DMS79 treated with DMSO at 0.1 percent for 48 hours (cell line): ENCODE measurements around the gene PLEKHG4B.
"Not testable (repeated sequence)": the region's sequence is repeated elsewhere in the genome, so short reads cannot be mapped to it uniquely, and the experiment has no call there.

Source experiments
- DNase-seq: peaks from one replicate; lab custom pipeline; 2025; lab: John Stamatoyannopoulos, UW

The PLEKHG4B gene, protein sequence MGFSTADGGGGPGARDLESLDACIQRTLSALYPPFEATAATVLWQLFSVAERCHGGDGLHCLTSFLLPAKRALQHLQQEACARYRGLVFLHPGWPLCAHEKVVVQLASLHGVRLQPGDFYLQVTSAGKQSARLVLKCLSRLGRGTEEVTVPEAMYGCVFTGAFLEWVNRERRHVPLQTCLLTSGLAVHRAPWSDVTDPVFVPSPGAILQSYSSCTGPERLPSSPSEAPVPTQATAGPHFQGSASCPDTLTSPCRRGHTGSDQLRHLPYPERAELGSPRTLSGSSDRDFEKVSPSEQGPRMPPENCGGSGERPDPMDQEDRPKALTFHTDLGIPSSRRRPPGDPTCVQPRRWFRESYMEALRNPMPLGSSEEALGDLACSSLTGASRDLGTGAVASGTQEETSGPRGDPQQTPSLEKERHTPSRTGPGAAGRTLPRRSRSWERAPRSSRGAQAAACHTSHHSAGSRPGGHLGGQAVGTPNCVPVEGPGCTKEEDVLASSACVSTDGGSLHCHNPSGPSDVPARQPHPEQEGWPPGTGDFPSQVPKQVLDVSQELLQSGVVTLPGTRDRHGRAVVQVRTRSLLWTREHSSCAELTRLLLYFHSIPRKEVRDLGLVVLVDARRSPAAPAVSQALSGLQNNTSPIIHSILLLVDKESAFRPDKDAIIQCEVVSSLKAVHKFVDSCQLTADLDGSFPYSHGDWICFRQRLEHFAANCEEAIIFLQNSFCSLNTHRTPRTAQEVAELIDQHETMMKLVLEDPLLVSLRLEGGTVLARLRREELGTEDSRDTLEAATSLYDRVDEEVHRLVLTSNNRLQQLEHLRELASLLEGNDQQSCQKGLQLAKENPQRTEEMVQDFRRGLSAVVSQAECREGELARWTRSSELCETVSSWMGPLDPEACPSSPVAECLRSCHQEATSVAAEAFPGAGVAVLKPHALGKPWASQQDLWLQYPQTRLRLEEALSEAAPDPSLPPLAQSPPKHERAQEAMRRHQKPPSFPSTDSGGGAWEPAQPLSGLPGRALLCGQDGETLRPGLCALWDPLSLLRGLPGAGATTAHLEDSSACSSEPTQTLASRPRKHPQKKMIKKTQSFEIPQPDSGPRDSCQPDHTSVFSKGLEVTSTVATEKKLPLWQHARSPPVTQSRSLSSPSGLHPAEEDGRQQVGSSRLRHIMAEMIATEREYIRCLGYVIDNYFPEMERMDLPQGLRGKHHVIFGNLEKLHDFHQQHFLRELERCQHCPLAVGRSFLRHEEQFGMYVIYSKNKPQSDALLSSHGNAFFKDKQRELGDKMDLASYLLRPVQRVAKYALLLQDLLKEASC (N-terminal part only)

DNA sequence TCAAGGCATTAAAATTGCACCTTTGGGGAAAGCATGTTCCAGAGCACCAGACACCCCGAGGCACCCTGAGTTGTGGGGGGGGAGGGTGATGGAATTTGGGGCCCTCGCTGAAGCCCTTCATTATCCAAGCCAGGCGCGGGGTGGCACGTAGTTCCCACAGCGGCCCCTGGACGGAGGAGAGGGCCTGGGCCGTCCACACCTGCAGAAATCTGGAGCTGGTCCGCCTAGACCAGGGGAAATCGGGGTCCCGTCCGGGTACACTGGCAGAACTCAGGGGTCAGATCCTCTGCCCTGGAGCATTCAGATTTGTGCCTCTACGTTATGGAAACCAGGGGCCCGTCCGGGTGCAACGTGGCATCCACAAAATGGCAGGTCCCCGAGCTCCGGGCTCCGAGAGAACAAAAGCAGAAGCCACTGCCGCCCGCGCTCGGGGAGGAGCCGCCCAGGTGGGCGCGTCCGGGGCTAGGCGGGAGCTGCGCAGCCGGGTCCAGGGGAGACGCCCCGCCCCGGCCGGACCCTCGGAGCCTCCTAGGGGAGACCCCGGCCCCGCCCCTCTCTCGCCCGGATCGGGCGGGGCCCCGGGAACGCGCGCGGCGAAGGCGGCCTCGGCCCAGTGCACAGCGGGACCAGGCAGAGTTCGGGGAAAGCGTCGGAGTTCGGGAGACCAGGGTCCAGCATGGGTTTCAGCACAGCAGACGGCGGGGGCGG, at the start of gene PLEKHG4B:
TSS of gene PLEKHG4B (plus strand) at position 613 of the 708 bp plus-strand sequence. CDS start at position 677, 64 bp downstream.
- peak; percentile 83 for DNase-seq

DNA sequence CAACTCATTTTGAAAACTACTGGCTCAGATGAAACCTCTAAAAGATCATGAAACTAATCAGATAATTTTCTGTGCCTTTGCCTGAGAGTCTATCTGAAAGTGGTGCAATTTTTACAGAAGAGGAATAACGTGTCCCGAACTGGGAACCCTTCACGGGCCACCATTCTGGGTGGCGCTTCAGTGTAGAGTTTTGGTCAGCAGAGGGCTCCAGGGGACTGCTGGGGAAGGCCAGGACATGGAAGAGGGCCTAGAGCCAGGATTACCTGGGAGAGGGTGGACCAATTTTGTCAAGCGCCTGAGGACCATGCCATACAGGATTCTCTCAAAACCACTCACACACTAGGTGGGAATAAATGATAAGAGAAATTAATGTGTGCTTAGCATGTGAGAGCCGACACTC, 49.7 kb upstream of the PLEKHG4B start:
- DNase-seq: no peak

DNA sequence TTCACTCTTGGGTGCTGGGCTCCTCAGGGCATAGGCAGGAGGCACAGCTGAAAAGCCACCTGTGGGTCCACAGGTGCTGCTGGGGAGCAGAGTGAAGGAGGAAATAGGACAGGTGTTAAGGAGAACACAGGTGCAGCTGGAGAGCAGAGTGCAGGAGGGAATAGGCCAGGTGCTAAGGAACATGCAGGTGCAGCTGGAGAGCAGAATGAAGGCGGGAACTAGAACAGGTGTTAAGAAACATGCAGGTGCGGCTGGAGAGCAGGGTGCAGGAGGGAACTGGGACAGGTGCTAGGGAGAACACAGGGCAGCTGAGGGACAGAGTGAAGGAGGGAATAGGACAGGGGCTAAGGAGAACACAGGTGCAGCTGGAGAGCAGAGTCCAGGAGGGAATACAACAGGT, 43.8 kb upstream of the PLEKHG4B start:
- peak; percentile 52 for DNase-seq

DNA sequence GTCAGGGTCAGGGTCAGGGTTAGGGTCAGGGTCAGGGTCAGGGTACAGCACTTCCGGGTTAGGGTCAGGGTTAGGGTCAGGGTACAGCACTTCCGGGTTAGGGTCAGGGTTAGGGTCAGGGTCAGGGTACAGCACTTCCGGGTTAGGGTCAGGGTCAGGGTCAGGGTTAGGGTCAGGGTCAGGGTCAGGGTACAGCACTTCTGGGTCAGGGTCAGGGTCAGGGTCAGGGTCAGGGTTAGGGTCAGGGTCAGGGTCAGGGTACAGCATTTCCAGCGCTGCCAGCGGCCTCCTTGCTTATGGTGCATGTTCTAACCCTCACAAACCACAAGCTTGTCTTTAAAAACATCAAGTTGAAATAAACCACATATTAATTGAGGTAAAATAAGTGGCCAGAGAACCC, 42.4 kb upstream of the PLEKHG4B start:
- DNase-seq: not testable (repeated sequence)

DNA sequence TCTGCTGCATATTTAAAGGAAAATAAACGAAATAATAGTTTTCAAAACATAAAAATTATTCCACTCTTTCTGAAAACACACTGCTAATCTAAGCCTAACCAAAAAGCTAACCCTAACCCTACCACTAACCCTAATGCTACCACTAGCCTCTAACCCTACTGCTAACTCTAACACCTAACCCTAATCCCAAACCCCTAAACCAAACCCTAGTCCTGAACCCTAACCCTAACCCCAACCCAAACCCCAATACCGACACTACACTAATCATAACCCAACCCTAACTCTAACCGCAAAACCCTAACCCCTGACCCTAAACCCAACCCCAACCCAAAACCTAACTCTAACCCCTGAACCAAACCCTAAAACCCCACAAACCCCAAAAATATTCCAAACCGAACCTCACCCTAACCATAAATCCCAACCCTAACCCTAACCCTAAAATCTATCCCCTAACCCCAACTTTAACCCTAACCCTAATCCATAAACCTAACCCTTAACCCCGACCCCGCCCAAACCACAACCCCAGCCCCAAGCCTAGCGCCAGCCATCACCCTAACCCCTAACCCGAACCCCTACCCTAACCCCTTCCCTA, 41.9 kb upstream of the PLEKHG4B start:
- no peak for DNase-seq

DNA sequence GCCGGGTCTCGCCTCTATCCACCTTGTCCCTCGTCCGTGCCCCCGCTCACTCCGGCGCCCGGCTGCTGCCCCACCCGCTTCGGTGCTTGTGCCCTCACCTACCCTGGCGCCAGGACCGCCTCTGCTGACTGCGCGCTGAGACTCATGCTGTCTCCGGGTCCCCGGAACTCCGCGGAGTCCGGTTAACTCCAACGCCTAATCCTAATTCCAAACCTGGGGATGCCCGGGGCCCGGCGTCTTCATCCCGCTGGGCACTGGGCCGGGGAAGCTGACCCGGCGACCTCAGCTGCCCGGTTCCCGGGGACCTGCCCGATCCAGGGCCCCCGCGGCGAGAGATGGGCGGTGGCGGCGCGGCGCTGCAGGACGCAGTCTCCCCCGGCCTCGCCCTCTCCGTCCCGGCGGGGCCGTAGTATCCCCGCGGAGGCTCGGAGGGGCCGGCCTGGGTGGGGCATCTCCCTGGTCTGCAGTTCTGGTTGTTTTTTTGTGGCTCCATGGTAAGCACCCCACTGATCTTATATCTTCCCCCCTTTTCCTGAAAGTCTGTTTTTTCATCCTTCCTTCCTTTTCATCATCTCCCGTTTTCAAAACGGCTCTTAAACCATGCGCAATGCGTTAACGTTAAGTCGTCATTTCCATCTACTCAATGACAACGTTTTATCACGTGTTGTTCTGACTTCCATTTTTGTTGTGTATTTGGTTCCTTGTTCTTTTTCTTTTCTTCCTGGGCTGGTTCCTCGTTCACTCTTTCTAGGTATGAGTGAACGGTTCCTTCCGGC, 41.1 kb upstream of the PLEKHG4B start:
- no peak for DNase-seq

DNA sequence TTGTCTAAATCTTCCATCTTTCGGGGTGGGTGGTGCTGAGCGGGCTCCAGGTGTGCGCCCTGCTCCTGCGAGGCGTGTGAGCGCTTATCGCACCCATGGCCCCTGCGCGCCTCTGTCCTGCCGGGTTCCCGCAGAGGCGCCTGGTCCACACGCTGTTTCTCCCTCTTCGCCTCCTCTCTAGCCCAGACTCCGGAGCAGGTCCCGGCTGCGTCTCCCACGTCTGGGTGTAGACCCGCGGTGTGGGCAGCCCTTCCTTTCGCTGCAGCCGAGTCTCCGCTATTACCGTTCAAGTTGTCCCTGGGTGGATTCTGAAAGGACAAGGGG, 40.5 kb upstream of the PLEKHG4B start:
- DNase-seq: no peak

DNA sequence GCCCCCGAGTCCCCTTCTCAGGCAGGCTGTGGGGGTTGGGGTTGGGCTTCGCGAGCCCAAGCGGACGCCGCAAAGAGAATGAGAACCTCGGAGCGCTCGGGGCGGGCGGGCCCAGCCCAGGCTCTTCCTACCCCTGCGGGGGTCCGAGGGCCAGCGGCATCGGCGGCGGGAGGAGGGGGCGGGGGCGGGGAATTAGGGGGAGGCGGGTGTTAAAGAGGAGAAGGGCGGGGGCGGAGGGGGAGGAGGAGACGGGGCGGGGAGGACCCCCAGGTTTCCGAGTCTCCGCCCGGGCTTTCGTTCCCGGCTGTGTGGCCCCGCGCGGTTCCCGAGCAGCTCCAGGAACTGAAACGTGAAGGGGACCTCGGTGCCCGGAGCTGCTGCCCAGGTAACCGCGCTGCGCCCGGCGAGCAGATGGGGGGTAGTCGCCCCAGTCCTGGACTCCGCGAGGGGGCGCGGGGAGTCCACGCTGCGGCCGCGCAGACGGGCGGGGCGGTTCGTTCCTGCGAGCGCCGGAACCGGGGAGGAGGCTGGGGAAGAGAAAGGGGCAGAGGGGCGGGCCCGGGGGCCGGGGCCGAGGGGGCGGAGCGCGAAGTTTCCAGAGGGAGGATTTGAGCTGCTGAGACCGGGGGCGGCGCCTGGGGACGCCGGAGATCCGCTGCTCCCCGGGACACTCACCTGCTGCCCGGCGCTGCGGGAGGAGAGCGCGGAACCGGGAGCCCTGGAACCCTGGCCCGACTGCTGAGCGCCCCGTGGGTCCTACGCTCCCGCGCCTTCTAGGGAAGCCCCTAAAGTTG, 38.4 kb upstream of the PLEKHG4B start:
- peak; percentile 75 for DNase-seq

DNA sequence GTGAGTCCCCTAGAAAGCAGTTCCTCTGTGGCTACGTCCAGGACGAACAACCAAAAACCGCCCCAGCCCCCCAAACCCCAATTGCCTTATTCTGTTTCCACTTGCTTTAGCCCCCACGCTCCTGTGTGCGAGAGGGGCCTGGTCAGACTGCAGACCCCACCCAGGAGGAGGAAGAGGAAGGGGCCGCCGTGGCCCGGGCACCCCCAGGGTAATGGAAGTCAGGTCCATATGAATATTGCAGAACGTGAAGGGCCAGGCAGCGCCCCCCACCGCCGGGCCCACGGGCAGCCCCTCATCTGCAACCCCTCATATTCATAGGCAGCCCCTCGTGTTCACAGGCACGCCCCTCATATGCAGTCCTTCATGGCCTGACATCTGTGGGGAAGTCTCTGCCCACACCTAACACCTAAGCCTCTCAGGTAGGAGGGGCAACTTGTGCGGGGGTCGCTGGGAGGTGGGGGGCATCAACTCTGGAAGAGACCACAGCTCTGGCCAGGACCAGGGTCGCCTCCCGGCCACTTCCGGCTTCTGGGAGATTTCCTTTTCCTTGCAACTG, 37.7 kb upstream of the PLEKHG4B start:
- no peak for DNase-seq

DNA sequence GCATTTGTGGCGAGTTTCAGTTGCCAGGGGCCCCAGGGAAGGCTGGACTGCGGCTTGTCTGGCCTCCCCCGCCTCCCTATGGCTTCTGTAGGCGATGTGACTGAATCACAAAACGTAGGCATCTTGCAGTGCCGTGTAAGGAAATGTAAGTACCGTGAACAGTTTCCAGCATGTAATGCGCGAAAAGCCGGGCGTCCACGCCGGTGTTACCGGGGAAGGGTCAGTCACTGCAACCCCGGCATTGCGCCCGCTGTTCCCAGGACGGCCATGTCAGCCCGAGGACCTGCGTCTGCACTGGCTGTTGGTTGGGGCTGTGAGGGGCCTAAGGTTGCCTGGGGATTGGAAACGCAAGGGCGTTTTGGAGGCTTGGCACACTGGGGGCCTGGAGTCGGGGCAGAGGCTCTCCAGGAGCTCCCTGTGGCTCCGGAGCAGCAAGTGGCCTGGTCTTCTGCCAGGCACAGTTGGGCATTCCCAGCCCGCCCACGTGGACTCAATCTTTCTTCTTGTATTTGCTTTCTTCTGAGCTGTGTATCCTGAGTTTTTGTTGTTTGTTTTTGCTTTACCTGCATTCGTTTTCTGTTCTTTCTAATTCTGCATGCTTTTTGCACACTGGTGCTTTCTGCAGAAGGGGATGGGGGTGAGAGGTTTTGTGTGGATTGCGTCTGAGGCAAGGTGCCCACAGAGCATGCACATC, 36.9 kb upstream of the PLEKHG4B start:
- peak; percentile 12 for DNase-seq

DNA sequence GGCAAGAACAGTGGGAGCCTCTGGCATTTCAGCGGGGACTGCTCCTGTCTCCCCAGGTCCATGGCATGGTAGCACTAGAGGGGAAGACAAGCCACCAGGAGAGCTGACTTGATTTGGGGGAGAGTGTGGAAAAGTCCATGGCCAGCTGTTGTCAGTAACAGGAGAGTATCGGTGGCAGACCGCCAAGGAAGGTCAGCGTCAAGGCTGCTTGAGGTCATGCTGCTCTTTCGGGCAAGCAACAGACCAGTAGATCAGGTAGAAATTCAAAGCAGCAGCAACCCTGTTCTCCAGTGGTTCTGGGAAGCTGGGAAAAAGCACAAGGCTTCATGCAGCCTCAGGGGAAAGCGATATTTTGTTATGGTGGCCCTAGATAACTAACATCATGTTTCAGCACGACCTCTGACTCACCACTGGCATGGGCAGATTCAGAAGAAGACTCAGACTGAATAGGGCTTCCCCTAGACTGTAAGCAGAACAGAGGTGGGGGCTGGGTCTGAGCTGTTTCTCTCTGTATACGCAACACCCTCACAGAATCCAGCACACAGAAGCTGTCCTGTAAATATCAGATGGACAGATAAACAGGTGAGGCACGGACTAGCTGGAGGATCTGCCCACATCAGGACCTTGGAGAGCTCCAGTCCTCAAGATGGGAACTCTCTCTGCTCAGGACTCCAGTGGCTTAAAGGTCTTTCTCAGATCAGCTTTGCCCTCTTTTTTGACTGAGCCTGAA, 35.2 kb upstream of the PLEKHG4B start:
- DNase-seq: no peak

DNA sequence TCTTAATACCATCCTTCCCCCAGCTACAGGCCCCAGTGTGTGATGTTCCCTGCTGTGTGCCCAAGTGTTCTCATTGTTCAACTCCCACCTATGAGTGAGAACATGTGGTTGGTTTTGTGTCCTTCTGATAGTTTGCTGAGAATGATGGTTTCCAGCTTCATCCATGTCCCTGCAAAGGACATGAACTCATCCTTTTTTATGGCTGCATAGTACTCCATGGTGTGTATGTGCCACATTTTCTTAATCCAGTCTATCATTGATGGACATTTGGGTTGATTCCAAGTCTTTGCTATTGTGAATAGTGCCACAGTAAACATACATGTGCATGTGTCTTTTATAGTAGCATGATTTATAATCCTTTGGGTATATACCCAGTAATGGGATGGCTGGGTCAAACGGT, 31.7 kb upstream of the PLEKHG4B start:
- DNase-seq: not testable (repeated sequence)

DNA sequence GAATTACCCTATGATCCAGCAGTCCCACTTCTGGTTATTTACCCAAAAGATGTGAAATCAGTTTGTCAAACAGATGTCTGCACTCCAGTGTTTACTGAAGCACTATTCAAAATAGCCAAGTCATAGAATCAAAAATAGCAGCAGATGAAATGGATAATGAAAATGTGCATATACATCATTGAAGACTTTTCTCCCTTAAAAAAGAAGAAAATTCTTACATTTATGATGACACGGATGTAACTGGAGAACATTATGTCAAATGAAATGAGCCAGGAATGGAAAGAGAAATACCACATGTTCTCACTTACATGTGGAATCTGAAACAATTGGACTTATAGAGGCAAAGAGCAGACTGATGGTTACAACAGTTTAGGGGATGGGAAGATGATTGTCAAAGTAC, 21.5 kb upstream of the PLEKHG4B start:
- no peak for DNase-seq

DNA sequence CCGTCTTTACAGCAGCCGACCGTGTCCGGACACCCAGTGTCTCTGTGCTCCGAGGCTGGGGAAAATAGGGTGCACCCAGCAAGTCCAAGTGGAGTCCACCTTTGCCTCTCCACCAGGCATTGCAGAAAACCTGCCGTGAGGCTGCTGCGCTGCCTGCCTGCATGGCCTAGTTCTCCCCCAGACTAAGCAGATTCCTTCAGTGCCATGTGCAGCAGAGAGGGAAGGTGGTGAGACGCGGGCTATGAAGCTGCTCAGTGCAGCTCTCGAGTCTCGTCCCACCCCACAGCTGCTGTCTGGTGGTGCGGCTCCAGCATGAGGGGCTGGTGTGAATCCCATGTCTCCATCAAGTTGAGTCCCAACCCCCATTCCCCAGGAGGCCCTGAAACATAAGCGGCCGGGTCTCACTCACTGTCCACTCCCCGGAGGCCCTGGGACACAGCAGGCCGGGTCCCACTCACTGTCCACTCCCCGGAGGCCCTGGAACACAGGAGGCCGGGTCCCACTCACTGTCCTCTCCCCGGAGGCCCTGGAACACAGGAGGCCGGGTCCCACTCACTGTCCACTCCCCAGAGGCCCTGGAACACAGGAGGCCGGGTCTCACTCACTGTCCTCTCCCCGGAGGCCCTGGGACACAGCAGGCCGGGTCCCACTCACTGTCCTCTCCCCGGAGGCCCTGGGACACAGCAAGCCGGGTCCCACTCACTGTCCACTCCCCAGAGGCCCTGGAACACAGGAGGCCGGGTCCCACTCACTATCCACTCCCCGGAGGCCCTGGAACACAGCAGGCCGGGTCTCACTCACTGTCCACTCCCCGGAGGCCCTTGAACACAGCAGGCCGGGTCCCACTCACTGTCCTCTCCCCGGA, 19.4 kb upstream of the PLEKHG4B start:
- not testable (repeated sequence) for DNase-seq

DNA sequence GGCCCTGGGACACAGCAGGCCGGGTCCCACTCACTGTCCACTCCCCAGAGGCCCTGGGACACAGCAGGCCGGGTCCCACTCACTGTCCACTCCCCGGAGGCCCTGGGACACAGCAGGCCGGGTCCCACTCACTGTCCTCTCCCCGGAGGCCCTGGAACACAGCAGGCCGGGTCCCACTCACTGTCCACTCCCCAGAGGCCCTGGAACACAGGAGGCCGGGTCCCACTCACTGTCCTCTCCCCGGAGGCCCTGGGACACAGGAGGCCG, 18.9 kb upstream of the PLEKHG4B start:
- not testable (repeated sequence) for DNase-seq

DNA sequence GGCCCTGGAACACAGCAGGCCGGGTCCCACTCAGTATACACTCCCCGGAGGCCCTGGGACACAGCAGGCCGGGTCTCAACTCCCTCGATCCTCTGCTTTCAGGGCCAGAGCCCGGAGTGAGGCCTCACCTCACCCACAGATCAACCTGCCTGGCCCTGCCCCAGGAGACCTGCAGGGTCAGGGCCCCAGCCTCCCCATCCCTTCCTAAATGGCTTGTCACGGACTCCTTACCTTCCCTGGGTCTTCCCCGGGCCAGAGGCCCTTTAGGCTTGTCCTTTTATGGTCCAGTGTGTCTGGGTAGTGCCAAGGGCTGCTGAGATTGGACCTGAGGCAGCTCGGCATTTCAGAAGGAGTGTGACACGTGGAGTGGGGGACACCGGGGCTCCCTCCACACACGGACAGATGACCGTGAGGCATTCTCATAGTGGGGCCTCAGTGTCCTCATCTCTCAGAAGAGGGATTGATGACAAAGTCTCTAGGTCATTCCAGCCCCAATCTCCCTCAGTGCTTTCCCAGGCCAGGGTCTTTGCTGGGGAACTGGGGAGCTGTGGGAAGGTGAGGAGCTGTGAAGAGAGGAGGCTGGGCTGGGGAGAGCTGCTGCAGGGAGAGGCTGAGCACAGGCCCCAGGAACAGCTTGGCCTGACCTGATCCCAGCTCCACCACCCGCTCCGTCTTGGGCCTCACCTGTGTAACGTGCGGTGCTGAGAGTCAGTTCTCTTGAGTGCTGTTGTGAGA, 18.0 kb upstream of the PLEKHG4B start:
- DNase-seq: no peak
